ENCODE measurements around the gene CPED1.
"Not testable (repeated sequence)": the region's sequence is repeated elsewhere in the genome, so short reads cannot be mapped to it uniquely, and the experiment has no call there.

Gene CPED1

DNA sequence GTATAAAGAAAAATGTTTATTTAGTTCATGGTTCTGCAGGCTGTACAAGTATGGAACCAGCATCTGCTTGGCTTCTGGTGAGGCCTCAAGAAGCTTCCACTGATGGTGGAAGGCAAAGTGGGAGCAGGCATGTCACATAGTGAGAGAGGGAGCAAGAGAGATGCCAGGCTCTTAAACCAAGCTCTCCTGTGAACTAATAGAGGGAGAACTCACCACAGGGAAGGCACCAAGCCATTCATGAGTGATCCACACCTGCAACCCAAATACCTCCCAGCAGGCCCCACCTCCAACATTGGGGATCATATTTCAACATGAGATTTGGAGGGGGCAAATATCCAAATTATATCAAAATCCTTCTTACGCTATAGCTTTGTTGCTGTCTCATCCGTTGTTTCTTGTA lies 113.1 kb downstream of the CPED1 start:
- DNase-seq: no peak

DNA sequence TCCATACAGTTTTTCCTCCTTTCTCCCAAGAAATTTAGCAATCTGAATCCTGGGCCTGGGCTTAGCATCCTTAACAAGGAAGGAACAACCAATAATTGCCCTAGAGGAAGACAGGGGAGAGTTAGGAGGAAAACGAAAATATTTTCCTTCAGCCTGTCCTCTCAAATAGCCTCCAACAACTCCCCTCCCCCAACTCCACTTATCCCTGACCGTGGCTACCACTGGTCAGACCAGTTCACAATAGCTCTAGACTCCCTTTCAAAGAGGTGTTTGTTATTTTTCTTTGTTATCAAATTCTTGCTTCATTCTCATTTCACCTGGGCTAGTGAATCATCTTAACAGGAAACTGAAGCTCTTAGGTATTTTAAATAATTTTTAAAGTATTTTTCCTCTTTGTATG lies 114.1 kb downstream of the CPED1 start:
- peak in 2 of 3 experiments; percentile 20 to 55 for DNase-seq

DNA sequence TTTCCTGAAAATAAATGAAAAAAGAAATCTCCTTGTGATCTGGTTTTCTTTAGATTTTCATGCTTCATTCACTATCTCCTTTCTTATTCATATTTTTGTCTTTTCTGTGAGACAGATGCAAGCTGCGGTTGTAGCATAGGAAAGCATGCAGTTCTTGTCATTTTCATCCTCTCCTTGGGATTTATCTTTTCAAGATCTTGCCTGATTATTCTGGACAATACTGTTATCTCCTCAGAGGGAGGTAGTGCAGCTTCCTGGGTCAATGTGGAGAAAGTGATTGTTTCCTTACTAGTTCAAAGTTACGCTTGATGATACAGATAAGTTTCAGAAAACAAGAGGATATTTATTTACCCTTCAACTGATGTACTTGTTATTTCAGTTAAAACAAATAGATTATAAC lies 114.6 kb downstream of the CPED1 start:
- no peak for DNase-seq

DNA sequence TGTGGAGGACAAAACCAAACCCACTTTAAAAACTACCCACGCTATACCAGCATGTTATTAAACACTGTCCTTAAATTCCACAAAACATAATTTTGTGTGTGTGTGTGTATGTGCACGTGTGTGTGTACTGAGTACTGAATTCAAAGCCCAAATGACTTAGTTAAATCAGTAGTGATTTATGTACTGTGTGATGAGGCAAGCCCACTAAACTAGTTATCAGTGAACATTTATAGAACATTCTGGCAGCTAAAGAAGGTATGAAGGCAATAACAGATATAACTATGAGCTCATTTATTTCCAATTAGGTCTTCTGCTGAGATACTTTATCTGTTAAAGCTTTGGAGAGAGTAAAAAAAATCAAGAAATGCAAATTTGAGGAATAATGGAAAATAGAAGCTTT lies 115.1 kb downstream of the CPED1 start:
- DNase-seq: no peak

- no peak for DNase-seq
These were observed 116.8 kb downstream of the CPED1 start for GRCh38 chr7:121105262-121105661.

GRCh38 chr7:121107923-121108498 lies 119.5 kb downstream of the CPED1 start:
- DNase-seq: peak; percentile 43 to 84 (median 74)

DNA sequence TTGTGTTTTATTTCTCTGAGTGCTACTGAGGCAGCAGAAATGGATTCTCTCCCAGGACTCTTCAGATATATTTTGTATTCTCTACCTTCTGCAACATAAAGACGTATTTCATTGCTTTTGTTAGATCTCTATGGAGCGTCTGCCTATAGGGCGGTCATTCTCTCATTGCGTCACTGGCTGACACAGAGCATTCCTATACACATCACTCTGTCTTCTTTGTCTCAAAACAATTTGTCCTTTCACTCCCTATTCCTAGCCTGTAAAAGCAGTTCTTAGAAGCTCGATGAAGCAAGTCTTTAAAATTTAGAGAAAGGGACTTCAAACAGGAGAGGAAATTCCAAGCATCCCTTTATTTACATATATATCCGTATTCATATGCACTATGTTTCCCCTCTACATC lies 120.6 kb downstream of the CPED1 start:
- DNase-seq: no peak

- no peak for DNase-seq
These were observed 124.8 kb downstream of the CPED1 start for GRCh38 chr7:121113288-121113687.

DNA sequence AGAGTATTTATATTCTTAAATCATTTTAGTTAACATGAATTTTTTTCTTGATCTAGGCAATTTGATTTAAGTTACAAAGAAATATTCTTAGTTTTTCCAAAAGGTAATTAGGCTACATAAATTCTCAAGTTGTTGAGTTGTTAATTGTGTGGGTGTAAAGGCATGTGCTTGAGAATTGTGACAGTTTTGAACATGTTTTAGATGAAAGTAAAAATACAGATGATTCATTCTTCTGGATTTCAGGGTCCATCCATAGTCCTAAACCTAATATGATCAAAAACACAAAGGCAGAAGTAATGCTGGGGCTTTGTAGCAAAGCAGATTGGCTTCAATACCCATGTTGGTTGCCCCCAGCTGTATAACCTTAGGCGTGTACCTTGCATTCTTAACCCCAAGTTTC lies 127.9 kb downstream of the CPED1 start:
- DNase-seq: no peak

GRCh38 chr7:121119047-121119446 lies 130.5 kb downstream of the CPED1 start:
- DNase-seq: no peak

DNA sequence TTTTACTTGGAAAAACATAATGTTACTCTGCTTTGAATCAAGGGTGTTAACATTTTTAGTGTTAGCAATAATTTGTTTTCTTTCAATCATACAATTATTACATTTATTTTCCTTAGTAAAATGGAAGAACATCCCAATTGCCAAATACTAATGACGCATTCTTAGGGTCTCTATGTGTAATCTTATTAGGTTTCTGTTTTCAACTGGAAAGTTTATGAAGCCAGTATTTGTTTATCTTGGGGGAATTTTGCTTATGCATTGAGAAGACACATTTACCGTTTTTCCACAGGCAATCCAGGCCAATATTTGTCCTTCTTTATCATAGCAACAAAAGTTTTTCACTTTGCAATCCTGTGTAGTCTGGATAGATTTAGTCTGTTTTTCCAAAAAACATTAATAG lies 134.5 kb downstream of the CPED1 start:
- no peak for DNase-seq

DNA sequence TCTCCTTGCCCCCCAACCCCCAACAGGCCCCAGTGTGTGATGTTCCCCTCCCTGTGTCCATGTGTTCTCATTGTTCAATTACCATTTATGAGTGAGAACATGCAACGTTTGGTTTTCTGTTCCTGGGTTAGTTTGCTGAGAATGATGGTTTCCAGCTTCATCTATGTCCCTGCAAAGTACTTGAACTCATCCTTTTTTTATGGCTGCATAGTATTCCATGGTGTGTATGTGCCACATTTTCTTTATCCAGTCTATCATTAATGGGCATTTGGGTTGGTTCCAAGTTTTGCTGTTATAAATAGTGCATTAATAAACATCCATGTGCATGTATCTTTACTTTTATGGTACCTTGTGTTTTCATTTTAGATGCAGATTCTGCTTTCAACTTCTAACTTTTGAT lies 136.9 kb downstream of the CPED1 start:
- DNase-seq: not testable (repeated sequence)

DNA sequence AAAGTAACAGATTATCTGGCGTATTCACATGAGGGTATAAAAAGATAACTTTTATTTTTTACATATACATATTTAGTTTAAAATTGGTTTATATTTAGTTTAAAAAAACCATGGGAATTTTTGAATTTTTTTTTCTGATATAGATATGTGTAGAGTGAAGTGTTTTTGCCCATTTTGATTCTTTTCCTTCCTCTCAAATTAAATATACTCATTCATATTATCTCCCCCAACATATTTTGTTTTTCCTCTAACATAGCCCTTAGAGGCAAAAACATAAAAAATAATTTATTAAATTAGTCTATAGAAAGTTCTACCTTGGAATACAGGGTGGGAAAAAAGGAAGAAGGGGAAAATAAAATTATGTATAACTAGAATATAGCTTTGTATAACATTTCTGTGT lies 137.7 kb downstream of the CPED1 start:
- DNase-seq: no peak

DNA sequence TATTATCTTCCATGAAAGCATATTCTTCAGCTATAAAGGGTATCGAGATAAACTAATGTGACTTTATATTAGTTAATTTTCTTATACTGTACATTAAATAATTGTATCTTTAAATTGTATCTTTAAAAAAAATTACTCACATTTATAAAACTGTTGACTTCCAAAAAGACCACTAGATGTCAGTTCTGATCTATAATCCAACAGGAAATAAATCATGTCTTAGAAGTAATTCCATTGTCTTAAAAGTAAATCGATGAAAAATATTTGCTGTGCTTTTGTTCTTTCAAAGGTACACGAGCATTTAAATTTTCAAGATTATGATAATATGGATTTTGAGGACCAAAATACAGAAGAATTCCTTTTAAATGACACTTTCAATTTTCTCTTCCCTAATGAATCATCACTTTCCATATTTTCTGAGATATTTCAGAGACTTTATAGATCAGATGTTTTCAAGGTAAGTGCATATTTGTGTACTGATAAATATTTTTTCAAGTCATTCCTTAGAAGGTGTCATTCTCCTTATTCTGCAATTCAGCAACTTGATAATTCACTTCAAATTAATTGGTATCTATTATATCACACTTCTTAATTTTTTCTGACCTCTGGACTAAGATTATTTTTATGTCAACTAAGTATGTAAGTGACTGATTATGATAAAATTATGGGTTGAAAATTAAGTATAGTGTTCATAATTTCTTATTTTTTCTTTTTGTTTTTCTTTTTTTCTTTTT lies 138.5 kb downstream of the CPED1 start:
- peak in 2 of 3 experiments; percentile 20 to 68 for DNase-seq

DNA sequence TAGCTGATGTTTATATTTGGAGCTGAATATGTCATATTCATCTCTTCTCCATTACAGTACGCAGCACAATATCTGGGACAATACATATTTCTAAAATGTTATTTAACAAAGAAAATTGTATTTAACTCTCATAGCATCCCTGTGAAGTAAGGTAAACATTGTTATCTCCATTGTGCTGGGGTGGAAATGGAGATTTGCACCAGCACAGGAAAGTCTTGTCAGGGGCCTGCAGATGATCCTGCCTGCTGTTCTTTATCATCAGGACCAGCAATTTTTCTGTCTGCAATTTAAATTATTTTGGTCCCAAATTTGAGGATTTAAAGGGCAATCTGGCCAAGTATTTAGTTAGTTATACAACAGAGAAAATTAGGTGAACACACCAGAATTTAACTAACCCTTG lies 144.4 kb downstream of the CPED1 start:
- DNase-seq: no peak

GRCh38 chr7:121133444-121133843 lies 144.9 kb downstream of the CPED1 start:
- no peak for DNase-seq

GRCh38 chr7:121137580-121137979 lies 149.1 kb downstream of the CPED1 start:
- no peak for DNase-seq

GRCh38 chr7:121138262-121138933 lies 149.9 kb downstream of the CPED1 start:
- peak; percentile 63 to 91 (median 85) for DNase-seq

GRCh38 chr7:121139427-121139826 lies 150.9 kb downstream of the CPED1 start:
- no peak for DNase-seq

- DNase-seq: no peak
These were observed 152.3 kb downstream of the CPED1 start for GRCh38 chr7:121140790-121141189.

- no peak for DNase-seq
These were observed 163.3 kb downstream of the CPED1 start for GRCh38 chr7:121151774-121152221.

DNA sequence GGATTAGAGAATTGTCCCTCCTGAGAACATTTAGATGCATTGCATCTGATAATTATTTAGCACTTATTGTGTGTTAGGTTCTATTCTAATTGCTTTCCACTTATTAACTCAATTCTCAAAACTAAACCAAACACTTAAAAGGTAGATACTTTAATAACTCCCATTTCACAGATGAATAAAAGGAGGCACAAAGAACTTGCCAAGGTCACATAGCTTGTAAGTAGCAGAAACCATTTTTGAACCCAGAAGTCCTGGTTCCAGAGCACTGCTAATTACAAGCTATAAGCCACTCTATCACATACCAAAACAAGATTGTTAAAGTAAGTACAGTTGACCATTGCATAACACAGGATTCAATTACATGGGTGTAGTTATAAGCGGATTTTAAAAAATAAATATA lies 164.9 kb downstream of the CPED1 start:
- no peak for DNase-seq

GRCh38 chr7:121153995-121154394 lies 165.5 kb downstream of the CPED1 start:
- DNase-seq: peak in 1 of 3 experiments; percentile 16

GRCh38 chr7:121156825-121157224 lies 168.3 kb downstream of the CPED1 start:
- no peak for DNase-seq
